GM19324 (cell line): Measurements from ENCODE around the gene ANKRD10.
"Not testable (repeated sequence)": the region's sequence is repeated elsewhere in the genome, so short reads cannot be mapped to it uniquely, and the experiment has no call there.

ENCODE experiments used
- ATAC-seq: cut with Tn5 transposase; IDR thresholded peaks from one replicate; pipeline ENCODE4 v1.9.1; 2021; ENCODE audit warnings: mild to moderate bottlenecking, moderate library complexity; ENCODE audit not compliant: unreplicated experiment, low FRiP score

ANKRD10 gene

DNA sequence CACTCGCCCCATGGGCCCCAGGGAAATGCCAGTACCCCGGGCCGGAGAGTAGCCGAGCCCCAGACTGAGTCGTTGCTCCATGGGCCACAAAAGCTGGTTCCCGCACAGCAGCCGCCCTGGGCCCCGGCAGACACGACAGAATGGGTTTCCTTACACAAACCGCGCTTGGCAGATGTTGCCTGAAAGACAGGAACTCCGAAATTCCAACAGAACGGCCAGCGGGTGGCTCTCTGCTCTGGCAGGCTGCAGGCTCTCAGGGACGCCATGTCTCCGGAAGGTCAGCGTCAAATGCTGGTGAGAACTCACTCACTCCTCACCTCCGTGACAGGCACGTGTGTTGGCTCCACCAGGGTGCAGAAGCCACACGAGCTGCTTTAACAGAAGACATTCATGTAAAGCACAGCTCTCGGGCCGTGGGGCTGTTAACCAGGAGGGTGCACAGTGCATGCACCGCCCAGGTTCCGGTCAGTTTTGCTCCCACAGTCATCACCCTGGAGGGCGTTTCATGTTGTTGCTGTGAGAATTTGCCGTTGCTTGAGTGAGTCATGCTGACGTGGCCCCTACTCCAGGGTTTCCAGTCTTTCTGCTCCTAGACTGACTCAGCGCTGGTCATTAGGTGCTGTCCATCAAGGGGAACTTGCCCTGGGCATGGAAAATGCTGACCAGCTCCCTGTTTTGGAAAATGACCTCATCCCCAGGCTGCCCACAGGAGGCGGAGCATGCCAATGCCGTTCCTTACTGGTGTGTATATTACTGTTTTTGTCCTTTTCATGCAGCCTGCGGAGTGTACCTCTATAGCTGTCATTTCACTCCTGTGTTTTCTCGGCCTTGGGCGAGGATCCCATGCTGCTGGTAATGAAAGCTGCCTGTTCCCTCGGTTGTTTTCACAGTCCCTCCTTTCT, 44.8 kb downstream of the ANKRD10 start:
- no peak for ATAC-seq

DNA sequence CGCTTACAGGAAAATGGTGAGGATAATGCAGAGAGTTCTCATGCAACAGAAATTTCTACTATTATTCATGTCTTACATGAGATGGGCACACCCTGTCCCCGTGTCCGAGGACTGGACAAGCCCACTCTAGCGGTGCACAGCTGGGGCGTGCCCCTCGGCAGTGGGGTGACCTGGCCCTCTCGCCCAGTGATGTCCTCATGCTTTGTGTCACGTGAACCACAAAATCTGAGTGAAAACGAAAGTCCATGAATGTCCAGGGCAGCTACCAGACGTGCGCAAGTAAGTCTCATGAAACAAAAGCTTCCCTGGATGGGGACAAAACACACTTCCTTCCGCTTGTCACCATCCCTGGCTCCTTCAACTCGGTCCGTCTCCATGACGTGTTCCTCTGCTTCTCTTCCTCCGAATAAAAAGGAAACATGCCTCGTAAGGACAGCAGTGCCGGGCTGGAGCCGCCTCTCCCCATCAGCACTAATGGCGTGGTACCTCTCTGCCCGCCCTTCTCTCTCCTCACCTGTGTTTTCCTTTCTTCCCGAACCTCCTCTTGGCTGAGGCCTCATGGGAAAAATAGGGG, 45.6 kb downstream of the ANKRD10 start:
- no peak for ATAC-seq

- no peak for ATAC-seq
Observed at GRCh38 chr13:110868720-110869119, 46.1 kb downstream of the ANKRD10 start.

DNA sequence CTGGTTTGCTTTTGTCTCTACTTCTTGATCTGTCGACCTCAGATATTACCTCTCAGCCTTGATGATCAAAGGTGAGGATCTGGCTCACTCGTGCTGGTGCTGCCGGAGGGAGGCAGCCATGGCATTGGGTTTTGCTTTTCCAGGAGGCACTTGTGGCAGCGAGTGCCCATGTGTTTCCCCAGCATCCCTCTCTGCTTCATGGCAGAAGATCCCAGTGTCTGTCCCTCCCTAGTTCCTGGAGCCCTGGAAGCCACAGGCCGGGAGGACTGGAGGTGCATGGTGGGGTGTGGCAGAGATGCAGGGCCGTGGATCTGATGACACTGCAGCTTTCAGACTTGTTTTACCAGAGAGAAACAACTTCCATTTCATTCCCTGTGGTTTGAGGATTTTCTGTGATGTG, 47.5 kb downstream of the ANKRD10 start:
- ATAC-seq, result no peak

DNA sequence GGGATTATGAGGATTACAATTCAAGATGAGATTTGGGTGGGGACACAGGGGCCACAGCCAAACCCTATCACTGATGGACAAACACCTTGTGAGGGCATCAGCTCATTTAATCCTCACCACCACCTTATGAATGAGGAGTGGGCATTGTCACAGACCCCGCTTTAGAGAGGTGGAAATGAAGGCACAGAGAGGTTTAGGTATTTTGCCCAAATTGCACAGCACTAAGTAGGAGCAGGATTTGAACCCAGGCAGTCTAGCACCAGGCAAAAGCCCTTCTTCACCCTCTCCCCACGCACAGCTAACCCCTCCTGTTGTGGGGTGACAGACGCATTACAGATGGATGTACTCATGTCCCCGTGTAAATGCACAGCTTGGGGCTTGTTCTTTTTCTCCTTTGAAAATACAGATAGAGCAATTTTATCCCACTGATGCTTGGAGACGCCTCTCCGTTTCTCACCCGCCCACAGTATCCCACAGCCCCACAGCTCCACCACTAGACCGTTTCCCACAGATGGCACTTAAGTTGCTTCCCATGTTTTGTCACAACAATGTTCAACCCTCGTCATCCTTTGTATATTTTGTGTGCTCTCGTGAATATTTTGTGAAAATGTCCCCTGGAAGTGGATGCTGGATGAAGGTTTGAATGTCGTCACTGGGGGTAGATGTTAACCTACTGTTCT, 48.2 kb downstream of the ANKRD10 start:
- ATAC-seq, result no peak

- ATAC-seq, result no peak
Observed at GRCh38 chr13:110863685-110864084, 51.2 kb downstream of the ANKRD10 start.

- ATAC-seq, result no peak
Observed at GRCh38 chr13:110860983-110861382, 53.9 kb downstream of the ANKRD10 start.

GRCh38 chr13:110856942-110857835, 57.7 kb downstream of the ANKRD10 start:
- no peak for ATAC-seq

- ATAC-seq, result no peak
Observed at GRCh38 chr13:110855363-110855762, 59.5 kb downstream of the ANKRD10 start.

DNA sequence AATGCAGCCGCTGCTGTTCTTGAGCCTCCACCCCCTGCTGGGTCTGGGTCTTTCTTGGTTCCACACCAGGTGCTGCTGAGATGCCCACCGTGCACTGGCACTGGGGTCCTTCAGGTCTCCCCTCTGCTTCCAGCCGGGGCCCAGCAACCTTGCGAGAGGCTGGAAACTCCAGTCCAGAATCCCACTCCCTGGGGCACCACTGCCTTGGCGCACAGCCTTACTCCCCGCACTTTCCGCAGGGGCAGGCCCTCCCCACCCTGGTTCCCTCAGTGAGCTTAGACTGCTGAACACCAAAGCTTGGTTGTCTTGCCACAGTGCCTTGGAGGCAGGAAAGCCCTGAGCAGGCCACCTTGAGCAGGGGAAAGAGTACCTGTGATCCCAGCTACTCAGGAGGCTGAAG, 60.0 kb downstream of the ANKRD10 start:
- ATAC-seq, result no peak

DNA sequence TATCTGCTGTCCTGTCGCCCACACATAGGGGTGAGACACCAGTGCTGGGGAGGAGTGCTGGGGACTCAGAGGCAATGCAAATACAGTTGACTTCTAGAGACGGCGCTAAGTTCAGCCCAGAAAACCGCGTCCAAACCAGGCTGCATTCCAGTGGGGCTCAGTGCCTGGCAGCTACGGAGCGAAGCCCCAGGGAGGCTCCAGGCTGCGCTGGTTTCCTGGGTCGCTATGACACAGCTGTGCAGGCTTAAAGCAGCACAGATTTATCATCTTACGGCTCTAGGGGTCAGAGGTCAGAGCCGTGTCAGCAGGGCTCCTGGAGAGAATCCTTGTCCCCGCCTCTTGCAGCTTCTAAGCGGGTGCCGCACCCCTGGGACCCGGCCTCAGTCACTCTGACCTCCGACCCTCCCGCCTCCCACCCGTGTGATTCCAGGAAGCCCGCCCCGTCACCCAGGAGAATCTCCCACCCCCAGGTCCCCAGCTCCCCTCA, 61.6 kb downstream of the ANKRD10 start:
- ATAC-seq, result no peak

- no peak for ATAC-seq
Observed at GRCh38 chr13:110850840-110851239, 64.0 kb downstream of the ANKRD10 start.

DNA sequence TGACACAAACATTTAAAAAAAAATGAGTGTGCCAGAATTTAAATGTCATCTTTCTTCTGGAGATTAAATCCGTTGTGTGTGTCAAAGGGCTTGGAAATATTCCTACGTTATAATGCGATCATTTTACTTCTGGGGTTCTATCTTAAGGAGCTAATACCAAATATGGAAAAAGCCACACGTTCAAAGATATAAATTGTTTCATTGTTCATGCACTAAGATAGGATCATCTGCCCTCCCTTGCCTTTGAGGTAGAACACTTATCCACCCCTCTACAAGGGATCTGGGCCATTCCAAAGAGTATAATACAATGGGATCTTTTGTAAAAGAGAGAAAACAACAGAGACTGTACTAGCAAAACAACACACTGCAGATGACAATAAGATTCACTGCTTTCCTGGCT, 64.9 kb downstream of the ANKRD10 start:
- ATAC-seq, result no peak

- no peak for ATAC-seq
Observed at GRCh38 chr13:110845520-110845919, 69.3 kb downstream of the ANKRD10 start.

GRCh38 chr13:110841846-110842245, 73.0 kb downstream of the ANKRD10 start:
- no peak for ATAC-seq

DNA sequence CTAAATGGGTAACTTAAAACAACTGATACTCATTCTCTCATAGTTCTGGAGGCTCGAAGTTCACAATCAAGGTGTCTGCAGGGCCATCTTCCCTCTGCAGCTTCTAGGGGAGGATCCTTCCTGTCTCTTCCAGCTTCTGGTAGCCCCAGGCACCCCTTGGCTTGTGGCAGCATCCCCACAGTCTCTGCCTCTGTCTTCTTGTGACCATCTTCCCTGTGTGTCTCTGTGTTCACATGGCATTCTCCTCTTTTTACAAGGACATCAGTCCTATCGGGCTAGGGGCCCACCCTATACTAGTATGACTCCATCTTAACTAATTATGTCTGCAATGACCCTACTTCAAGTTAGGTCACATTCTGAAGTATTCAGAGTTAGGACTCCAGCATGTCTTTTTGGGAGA, 73.5 kb downstream of the ANKRD10 start:
- ATAC-seq, result no peak

GRCh38 chr13:110838867-110839538, 75.9 kb downstream of the ANKRD10 start:
- ATAC-seq, result no peak

- no peak for ATAC-seq
Observed at GRCh38 chr13:110838116-110838515, 76.8 kb downstream of the ANKRD10 start.

DNA sequence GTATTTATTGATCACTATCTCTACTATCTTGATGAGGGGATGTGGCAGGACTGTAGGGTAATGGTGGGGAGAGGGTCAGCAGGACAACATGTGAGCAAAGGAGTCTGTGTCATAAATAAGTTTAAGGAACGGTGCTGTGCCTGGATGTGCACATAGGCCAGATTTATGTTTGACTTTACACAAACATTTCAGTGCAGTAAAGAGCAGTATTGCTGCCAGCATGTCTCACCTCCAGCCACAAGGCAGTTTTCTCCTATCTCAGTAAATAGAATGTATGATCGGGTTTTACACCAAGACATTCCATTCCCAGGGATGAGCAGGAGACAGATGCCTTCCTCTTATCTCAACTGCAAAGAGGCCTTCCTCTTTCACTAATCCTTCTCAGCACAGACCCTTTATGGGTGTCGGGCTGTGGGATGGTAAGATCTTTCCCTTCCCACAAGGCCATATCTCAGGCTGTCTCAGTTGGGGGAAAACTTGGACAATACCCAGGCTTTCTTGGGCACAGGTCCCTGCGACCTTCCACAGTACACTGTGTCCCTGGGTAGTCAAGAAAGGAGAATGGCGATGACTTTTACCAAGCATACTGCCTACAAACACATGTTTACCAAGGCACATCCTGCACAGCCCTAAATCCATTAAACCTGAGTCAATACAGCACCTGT, 77.3 kb downstream of the ANKRD10 start:
- ATAC-seq, result not testable (repeated sequence)
